Fibroblast of skin of back (primary cell): ENCODE results near the gene ANXA11.

ENCODE experiments used
- DNase-seq: peaks from one replicate; pipeline ENCODE4 v3.0.0-alpha.2; 2013

Gene ANXA11

DNA sequence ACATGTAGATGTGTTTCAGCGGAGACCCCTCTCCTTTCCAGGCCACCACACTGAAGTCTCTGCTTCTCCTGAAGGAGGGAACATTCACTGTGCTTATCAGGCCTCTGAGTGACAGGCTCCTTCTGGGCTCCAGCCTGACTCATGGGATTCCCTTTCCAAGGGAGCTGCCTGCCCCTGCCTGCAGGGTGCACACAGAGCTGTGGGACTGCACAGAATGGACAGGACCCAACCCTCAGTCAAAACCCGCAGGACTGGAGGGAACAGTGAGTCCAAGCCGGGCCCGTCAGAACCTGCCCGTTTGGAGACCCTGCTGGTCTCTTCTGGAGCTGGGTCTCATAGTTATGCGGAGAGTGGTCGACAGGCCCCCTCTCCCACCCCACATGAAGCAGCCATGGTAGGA, 40.2 kb downstream of the ANXA11 start:
- DNase-seq, result peak; percentile 52

DNA sequence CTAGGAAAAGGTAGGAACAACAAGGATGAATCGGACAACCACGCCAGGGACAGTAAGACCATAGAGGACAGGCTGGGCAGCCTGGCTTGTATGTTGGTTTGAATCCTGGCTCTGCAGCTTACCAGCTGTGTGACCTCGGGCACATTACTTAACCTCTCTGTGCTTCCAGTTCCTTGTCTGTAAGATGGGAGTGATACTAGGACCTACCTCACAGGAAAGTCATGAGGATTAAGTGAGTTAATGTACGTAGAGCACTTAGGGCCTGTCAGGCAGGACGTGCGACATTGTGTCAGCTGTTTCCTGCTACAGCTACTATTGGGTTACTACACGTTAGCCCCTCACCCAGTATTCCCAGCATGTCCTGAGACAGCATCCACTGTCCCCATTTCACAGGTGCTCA, 40.7 kb downstream of the ANXA11 start:
- no peak for DNase-seq

- peak; percentile 54 for DNase-seq
Observed at GRCh38 chr10:80163741-80164341, 41.5 kb downstream of the ANXA11 start.

DNA sequence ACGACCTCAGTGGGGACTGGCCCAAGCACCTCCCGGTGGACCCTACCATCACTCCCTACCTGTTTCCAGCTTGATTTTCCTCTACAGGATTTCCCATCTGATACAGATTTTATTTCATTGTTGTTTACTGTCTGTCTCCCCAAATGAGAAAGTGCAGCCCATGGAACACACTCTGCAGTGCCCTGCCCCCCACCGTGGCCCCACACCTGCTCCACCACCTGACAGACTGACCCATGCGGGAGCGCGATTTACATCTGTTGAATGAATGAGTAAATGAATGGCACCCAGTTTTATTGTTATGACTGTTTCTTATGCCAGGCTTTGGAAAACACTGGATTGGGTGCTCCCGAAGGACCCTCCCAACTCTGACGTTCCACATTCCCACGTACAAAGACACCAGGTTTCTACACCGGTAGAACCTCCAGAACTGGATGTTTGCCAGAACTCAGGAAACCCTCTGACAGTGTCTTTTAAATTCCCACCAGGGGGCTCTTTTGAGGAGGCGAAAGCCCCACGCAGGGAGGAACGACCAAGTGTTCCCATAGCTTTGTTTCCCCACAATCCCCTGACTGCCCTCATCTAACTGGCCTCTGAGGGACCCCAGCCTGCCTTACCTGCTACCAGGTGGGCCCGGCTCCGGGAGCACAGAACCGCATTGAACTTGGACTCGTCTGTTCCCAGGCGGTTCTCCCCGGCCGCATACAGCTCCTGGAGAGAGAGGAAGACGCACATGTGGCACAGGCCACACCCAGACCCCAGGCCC, 43.8 kb downstream of the ANXA11 start:
- no peak for DNase-seq

DNA sequence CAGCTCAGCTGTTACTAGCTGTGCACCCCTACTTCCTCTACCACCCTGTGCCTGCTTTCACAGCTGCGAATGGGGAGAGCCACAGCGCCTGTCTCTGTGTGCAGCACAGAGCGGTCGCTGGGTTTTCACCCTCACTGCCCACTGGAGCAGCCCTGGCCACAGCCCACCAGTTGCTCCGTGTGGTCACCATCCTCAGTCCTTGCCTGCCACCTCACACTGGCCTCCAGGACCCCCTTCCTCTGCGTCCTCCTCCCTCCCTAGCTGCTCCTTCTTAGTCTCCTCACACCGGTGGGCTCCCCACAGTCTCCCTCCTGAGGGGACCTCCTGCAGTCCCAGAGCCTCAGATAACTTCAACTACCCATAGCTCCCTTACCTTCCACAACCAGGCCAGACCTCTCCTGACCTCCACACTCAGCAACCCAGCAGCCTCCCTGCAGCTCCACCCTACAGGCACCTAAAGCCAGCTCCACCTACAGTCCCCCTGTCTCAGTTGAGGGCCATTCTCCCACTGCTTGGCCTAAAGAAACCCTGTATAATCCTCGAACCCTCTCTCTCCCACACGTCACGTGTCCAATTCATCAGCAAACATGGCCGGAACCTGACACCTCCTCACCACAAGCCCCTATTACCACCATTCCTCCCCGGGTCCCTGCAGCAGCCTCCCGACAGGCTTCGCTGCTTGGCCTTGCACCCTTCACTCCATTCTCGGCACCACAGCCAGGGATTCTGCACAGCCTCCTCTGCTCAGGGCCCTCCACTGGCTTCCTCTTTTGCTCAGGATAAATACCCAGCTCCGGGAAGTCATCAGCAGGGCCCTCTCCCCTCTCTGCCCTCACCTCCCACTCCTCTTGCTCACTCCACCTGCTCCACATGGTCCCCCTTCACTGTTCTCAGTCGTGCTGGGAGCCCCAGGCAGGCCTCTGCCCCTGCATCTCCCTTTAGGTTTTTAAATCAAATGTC, 44.7 kb downstream of the ANXA11 start:
- DNase-seq, result no peak

DNA sequence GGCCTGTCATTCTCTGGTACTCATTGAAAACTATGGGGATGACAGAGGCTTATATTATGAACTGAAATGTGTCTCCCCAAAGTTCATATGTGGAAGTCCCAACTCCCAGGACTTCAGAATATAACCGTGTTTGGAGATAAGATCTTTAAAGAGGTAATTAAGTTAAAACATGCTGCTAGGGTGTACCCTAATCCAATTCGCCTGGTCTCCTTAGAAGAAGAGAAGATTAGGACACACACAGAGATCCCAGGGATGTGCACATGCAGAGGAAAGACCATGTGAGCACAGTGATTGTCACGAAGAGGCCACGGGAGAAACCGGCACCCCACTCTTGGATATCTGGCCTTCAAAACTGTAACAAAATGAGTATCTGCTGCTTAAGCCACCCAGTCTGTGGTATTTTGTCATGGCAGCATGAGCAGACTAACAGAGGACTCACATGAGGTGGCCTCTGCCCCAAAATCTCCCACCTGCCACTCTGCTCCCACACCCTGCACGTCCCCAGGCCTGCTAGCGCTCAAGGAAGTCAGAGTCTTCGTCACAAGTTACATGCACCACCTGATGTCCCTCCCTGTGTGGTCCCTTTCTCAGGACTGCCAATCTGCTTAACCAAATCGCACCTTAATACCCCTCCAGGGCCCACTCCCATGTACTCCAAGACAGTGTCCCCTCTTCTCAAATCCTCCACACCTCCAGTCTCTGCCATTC, 46.0 kb downstream of the ANXA11 start:
- DNase-seq, result no peak

GRCh38 chr10:80158598-80159127, 46.7 kb downstream of the ANXA11 start:
- DNase-seq, result peak; percentile 99

DNA sequence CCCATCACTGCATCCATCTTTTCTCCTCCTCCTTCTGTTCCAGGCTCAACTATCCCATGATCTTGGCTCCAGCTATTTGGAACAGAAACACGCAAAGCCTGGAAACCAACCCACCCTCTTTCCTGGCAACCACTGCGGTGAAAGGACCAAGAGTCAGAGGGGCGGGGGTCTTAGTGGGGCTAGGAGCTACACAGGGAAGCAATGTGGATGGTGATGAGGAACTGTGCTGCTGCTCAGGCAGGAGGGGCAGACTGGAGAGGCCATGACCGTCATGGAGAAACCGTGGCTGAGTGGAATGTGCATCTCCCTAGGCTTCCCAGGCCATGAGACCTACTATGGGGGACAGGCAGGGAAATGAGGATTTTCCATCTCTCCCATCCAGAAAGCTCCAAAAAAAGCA, 47.2 kb downstream of the ANXA11 start:
- no peak for DNase-seq

DNA sequence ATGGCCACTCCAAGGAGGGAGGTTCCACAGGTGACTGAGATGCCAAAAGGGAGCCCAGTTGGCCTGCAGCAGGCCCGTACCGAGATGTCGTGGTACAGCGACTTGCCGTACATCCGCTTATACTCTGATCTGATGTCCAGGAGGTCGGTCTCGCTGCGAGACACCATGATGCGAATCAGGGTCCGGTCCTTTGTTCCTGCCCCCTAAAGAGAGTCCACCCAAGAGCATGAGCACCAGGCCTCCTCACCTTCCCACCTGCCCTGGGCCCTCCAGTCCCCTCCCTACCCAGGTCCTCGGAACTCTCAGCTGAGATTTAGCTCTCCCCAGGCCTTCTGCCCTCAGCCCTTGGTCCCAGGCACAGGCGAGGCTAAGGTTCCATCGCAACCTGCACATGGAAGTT, 47.8 kb downstream of the ANXA11 start:
- no peak for DNase-seq

GRCh38 chr10:80156216-80156615, 49.1 kb downstream of the ANXA11 start:
- no peak for DNase-seq

DNA sequence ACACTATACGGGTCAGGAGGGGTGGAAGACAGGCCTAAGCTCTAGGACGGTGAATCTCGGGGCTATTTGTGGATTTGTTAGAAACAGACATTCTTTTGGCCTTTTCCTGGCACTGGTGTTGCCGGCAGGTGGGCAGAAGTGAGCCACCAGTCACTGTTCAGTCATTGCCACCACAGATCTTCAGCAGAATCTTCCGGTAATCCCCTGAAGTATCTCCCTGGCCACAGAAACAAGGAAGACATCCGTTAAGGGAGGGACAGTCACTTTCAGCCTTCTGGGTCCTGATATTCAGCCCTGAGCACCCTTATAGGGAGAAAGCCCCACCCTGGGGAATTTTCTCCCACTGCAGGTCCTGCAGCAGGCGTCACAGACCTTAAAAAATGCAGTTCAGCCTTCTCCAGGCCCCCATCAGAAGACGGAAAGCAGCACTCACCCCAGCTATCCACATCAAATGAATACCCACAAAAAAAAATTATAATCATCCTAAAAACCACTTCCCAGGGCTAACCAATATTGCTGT, 49.6 kb downstream of the ANXA11 start:
- DNase-seq, result no peak

- DNase-seq, result peak; percentile 94
Observed at GRCh38 chr10:80154978-80155695, 50.2 kb downstream of the ANXA11 start.

DNA sequence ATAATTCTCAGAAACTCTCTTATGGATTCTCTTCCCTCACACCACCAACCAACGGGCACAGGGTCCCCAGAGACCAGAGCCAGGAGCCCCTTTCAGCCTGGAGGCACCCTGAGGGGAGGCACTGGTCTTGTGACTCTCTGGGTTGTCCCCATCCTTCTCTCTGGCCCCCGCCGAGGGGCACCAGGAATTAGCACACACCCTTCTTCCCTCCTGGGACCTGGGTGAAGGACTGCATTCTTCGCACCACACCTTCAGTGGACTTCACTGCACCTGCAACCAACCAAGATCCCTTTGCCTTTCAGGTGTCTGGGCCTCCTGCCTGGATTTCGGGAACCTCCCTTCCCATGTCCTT, 50.7 kb downstream of the ANXA11 start:
- no peak for DNase-seq

GRCh38 chr10:80153460-80153859, 51.9 kb downstream of the ANXA11 start:
- DNase-seq, result no peak

GRCh38 chr10:80152820-80153219, 52.5 kb downstream of the ANXA11 start:
- DNase-seq, result no peak

DNA sequence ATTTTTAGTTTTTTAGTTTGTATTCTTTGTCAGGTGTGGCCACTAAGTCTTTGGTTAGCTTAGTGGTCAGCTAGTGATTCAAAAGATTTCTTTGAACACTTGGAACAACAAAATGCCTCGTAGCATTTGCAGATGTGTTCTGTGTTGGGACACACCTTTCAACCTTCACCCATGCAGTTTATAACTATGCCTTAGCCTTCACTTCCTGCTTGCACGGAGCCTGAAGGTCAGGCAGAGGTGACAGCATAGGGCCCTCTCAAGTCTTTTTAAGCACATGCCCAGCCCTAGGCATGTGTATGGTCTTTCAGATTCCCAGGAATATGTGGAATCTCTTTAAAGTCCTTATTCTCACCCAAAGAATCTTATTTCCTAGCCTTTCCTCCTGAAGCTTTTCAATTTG, 55.2 kb downstream of the ANXA11 start:
- no peak for DNase-seq

DNA sequence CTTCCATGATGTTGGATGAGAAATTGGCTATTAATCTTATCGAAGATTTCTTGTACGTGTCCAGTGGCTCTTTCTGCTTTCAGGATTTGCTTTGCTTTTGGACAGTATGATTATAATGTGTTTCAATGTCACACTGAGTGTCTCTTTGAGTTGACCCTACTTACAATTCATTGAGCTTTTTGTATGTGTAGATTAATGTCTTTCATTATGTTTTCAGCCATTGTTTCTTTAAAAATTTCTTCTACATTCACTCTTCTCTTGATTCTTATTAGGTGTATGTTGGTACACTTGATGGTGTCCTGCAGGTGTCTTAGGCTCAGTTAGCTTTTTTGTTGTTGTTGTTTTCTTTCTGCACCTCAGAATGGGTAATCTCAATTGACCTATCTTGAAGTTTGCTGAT, 56.2 kb downstream of the ANXA11 start:
- DNase-seq, result no peak

GRCh38 chr10:80148166-80148805, 57.1 kb downstream of the ANXA11 start:
- DNase-seq, result no peak

DNA sequence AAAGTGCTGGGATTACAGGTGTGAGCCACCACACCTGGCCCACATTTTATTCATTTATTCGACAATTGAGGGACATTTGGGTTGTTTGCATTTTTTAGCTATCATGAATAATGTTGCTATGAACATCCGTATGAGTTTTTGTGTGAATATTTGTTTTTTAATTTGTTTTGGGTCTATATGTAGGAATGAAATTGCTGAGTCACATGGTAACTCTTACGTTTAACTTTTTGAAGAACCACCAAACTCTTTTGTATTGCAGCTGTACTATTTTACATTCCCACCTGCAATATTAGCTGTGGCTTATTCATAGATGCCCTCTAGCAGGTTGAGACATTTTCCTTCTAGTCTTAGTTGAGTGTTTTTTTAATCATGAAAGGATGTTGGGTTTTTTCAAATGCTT, 58.4 kb downstream of the ANXA11 start:
- no peak for DNase-seq

- DNase-seq, result peak; percentile 73
Observed at GRCh38 chr10:80145406-80146308, 59.7 kb downstream of the ANXA11 start.
